B cell (primary cell): Measurements from ENCODE around the gene TOM1L2. TPM values are rescaled to one million over a fixed set of nuclear protein-coding genes. Genes with fewer than 3 reads are reported as not detected.

Experiments
- ATAC-seq: fragments of 200-7000 bp; cut with Tn5 transposase; one replicate; pipeline ENCODE4 v1.10.0; 2021; ENCODE audit warnings: low read depth, mild to moderate bottlenecking, moderate number of reproducible peaks, moderate library complexity
- CTCF ChIA-PET: fragments of 350-600 bp; sonication (Branson Sonifier 250); formaldehyde crosslinking; loops from one replicate; lab custom pipeline; 2021; ENCODE audit warnings: antibody characterized with exemption, inconsistent platforms; lab: Charles Lee
- POLR2A ChIA-PET: fragments of 350-600 bp; sonication (Branson Sonifier 250); formaldehyde crosslinking; loops from one replicate; lab custom pipeline; 2021; ENCODE audit warnings: antibody characterized with exemption; lab: Charles Lee
- DNase-seq: peaks from one replicate; pipeline ENCODE4 v3.0.0; 2013
- H2AFZ ChIP-seq: 2 replicates; pipeline ENCODE4 v1.6.1; 2012; ENCODE audit warnings: mild to moderate bottlenecking, low read depth, low read length; ENCODE audit not compliant: insufficient read depth, poor library complexity, severe bottlenecking
- H3K27ac ChIP-seq, 2 donors: 1 replicate in 1 of 2; 2 replicates in 1 of 2; pipeline ENCODE4 v1.5.1; 2012 to 2013; ENCODE audit warnings: low read length in 2 of 2, mild to moderate bottlenecking in 2 of 2, moderate library complexity in 1 of 2
- H3K27me3 ChIP-seq, 4 experiments: fragments of 200-600 bp in 1 of 4; sonication (generic) in 1 of 4; replicated peaks in 1 of 4; 1 replicate in 2 of 4; 2 replicates in 2 of 4; pipeline versions ENCODE4 v1.6.1 to v1.7.0; 2013 to 2016; ENCODE audit warnings: low read length in 3 of 4, mild to moderate bottlenecking in 2 of 4, mixed read lengths in 1 of 4, moderate library complexity in 1 of 4; ENCODE audit not compliant: insufficient read depth in 4 of 4, control insufficient read depth in 3 of 4; ENCODE audit errors: control extremely low read depth in 1 of 4
- H3K36me3 ChIP-seq, 2 experiments: replicated peaks in 1 of 2; 1 replicate in 1 of 2; 2 replicates in 1 of 2; pipeline versions ENCODE4 v1.6.1 to v1.7.1; 2013; ENCODE audit warnings: low read length in 1 of 2; ENCODE audit not compliant: insufficient read depth in 2 of 2, control insufficient read depth in 1 of 2; ENCODE audit errors: control extremely low read depth in 1 of 2, extremely low read depth in 1 of 2
- H3K4me1 ChIP-seq, 2 donors: fragments of 200-600 bp in 1 of 2; sonication (generic) in 1 of 2; 1 replicate in 1 of 2; 2 replicates in 1 of 2; pipeline versions ENCODE4 v1.5.1 to v1.6.1; 2013 to 2017; ENCODE audit warnings: low read length in 2 of 2; ENCODE audit not compliant: control insufficient read depth in 2 of 2, insufficient read depth in 2 of 2
- H3K4me2 ChIP-seq: replicated peaks from 2 replicates; pipeline ENCODE3; 2012; ENCODE audit warnings: mild to moderate bottlenecking, low read depth, low read length; ENCODE audit not compliant: poor library complexity, severe bottlenecking
- H3K4me3 ChIP-seq, 5 experiments: fragments of 200-600 bp in 1 of 5; sonication (generic) in 1 of 5; 1 replicate in 3 of 5; 2 replicates in 2 of 5; pipeline versions ENCODE4 v1.5.1 to v1.7.0; 2011 to 2016; ENCODE audit warnings: low read length in 4 of 5, mild to moderate bottlenecking in 4 of 5, low read depth in 2 of 5, control low read depth in 1 of 5, moderate library complexity in 1 of 5; ENCODE audit not compliant: insufficient read depth in 1 of 5; ENCODE audit errors: control extremely low read depth in 1 of 5, extremely low read depth in 1 of 5
- H3K79me2 ChIP-seq: fragments of 200-600 bp; sonication (generic); one replicate; pipeline ENCODE4 v1.6.0; 2016; ENCODE audit warnings: low read length; ENCODE audit not compliant: control insufficient read depth, insufficient read depth
- H3K9ac ChIP-seq: fragments of 200-600 bp; sonication (generic); 2 replicates; pipeline ENCODE4 v1.6.1; 2017; ENCODE audit warnings: mild to moderate bottlenecking, low read length, moderate library complexity
- H3K9me3 ChIP-seq, 3 donors: one replicate each; pipeline versions ENCODE4 v1.6.1 to v1.7.1; 2013; ENCODE audit warnings: low read length in 2 of 3; ENCODE audit not compliant: control insufficient read depth in 2 of 3, insufficient read depth in 1 of 3; ENCODE audit errors: control extremely low read depth in 1 of 3
- H4K20me1 ChIP-seq: 2 replicates; pipeline ENCODE4 v1.6.0; 2012; ENCODE audit warnings: mild to moderate bottlenecking, low read length; ENCODE audit not compliant: insufficient read depth, control insufficient read depth, poor library complexity, severe bottlenecking
- H3K27ac Mint-ChIP-seq: one replicate; pipeline ENCODE4 v1.8.0; 2021; ENCODE audit warnings: mixed read lengths
- H3K27me3 Mint-ChIP-seq: one replicate; pipeline ENCODE4 v1.8.0; 2021; ENCODE audit warnings: mixed read lengths
- H3K4me1 Mint-ChIP-seq: one replicate; pipeline ENCODE4 v1.8.0; 2021; ENCODE audit warnings: mixed read lengths
- H3K4me3 Mint-ChIP-seq: one replicate; pipeline ENCODE4 v1.8.0; 2021; ENCODE audit warnings: mixed read lengths
- H3K9me3 Mint-ChIP-seq: one replicate; pipeline ENCODE4 v1.8.0; 2022; ENCODE audit warnings: mixed read lengths; ENCODE audit not compliant: insufficient read depth
- EZH2 ChIP-seq: IDR thresholded peaks from 2 replicates; pipeline ENCODE4 v1.6.1; 2012; ENCODE audit warnings: borderline replicate concordance, low read depth, mild to moderate bottlenecking, moderate library complexity, low read length; ENCODE audit not compliant: insufficient read depth, poor library complexity, severe bottlenecking
- WGBS: methylation state at CpG from one replicate; pipeline ENCODE4 v1.1.5; 2013; ENCODE audit warnings: missing lambda C conversion rate; ENCODE audit not compliant: insufficient coverage; 5-methylcytosine and 5-hydroxymethylcytosine counted together
- intact Hi-C: fragments of 100-400 bp; cut with micrococcal nuclease; formaldehyde crosslinking; loops from one replicate; pipeline ENCODE4 v1.10.0; 2022
- polyA plus RNA-seq: library from polyadenylated mRNA; depleted of rRNA; stranded (reverse); fragments of >200 nt; gene quantifications from 2 replicates; pipeline ENCODE4 v1.2.3, GENCODE V29; 2012
- total RNA-seq, 2 donors: library from RNA; stranded (reverse); fragments of 120-200 nt in 1 of 2; gene quantifications; 1 replicate in 1 of 2; 2 replicates in 1 of 2; pipeline versions ENCODE4 v1.2.3 to v1.2.4, GENCODE V29; 2013 to 2022
- TF ChIP-seq, protein P1 (sequence below): fragments of 200-600 bp; IDR thresholded peaks from one replicate; pipeline ENCODE4 v1.8.0; 2022; ENCODE audit warnings: antibody characterized with exemption, mild to moderate bottlenecking

TOM1L2 gene
- total and polyA plus RNA-seq, 2 donors (not counting 1 experiment from before 2014, with no cell fraction given) = 25.1 to 29.7 TPM

DNA sequence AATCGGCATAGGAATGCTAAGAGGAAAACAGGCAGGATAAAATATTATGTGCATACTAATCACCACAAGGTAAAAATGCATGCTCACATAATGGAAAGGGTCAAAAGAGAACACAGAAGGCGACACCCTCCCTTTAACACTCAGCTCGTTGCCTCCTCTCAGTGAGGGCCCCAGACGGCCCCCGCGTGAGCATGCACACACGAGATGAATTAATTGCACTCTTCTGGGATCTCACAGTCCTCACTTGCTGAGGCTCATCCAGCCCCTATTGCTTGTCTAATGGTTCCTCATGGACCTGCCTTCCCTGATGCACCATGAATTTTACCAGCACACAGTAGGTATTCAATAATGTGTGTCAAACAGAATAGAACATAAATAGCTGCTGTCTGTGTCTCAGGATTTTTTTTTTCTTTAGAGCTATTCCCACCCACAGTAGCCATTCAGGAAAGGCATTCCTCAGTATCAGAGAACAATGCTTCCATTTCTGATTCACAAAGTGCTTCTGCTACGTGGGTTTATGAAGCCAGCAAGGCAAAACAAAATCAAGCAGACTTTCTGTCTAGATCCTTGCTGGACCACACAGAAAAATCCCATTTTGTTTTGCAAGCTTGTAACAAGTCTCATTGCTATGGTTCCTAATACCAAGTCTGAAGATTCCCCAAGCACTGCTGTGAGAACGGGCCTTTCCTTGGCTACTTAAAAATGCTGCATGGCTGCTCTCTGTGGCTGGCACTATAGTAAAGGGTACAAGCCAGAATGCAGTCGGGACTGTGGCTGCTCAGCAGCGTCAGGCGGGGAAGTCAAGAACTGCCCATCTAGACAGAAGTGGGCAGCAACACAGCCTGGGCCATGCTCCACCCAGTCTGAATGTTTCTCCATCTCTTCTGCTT is 43.6 kb downstream of the TOM1L2 start:
- H3K9me3 Mint-ChIP-seq = no peaks in the 10 kb centered on the region
- H2AFZ ChIP-seq = no peak overlapping the region
- no peaks in the 10 kb centered on the region for H3K4me1 ChIP-seq
- whole genome bisulfite sequencing = 95% methylated on average over 11 of the region's 12 CpGs
- H3K4me3 ChIP-seq = no peak overlapping the region
- H3K9ac ChIP-seq = no peak overlapping the region
- ATAC-seq (no peak), DNase-seq (no peak)
- H3K27ac Mint-ChIP-seq = no peak overlapping the region
- no peaks in the 10 kb centered on the region for H3K27me3 ChIP-seq
- intact Hi-C loops = no loop called here
- H3K9me3 ChIP-seq = no peaks in the 10 kb centered on the region
- peaks cover 3% of the 10 kb centered on the region for H3K4me1 Mint-ChIP-seq
- no peak overlapping the region for H3K4me2 ChIP-seq
- POLR2A ChIA-PET = no interaction called here
- H3K79me2 ChIP-seq = peaks cover 8% of the 10 kb centered on the region
- H4K20me1 ChIP-seq = peaks cover 16% of the 10 kb centered on the region
- TF ChIP-seq, protein P1, sequence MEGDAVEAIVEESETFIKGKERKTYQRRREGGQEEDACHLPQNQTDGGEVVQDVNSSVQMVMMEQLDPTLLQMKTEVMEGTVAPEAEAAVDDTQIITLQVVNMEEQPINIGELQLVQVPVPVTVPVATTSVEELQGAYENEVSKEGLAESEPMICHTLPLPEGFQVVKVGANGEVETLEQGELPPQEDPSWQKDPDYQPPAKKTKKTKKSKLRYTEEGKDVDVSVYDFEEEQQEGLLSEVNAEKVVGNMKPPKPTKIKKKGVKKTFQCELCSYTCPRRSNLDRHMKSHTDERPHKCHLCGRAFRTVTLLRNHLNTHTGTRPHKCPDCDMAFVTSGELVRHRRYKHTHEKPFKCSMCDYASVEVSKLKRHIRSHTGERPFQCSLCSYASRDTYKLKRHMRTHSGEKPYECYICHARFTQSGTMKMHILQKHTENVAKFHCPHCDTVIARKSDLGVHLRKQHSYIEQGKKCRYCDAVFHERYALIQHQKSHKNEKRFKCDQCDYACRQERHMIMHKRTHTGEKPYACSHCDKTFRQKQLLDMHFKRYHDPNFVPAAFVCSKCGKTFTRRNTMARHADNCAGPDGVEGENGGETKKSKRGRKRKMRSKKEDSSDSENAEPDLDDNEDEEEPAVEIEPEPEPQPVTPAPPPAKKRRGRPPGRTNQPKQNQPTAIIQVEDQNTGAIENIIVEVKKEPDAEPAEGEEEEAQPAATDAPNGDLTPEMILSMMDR = no peak
- TF ChIP-seq EZH2 = no peak
- H3K27me3 Mint-ChIP-seq = no peaks in the 10 kb centered on the region
- CTCF ChIA-PET = no interaction called here
- no peak overlapping the region for H3K4me3 Mint-ChIP-seq
- H3K27ac ChIP-seq = no peak overlapping the region
- H3K36me3 ChIP-seq = no peaks in the 10 kb centered on the region

DNA sequence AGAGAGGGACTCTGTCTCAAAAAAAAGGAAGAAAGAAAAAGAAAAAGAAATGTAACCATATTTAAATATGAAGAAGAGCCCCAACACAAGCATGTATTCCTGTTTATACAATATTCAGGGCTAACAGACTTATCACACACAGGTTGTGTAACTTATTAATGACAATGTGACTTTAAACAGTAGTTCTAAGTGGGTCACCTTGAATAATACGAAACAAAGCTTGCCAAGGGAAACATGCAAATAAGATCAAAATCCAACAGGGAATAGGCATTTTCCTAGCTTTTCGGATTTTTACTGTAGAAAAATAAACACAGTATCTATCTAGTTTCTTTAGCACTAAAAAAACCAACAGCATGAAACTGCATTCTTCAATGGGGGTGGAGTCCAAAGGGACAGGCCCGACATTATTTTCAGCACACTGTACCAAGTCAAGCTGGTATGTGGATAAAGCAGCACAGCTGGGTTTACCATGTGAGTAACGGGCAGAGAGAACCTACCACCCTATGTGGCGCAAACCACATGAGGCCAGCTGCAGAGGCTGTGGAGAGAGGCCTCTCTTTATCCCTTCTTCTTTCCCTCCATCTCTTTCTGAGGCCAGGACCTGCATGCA is 45.3 kb downstream of the TOM1L2 start:
- Histone ChIP-seq H3K36me3 (no peaks in the 10 kb centered on the region), H3K79me2 (peaks cover 8% of the 10 kb centered on the region), H3K9ac (no peak overlapping the region), H4K20me1 (peaks cover 7% of the 10 kb centered on the region), H3K27me3 (no peaks in the 10 kb centered on the region), H3K9me3 (peaks cover 0 to 3% (median 0%) of the 10 kb centered on the region in 3 donors), H3K27ac (no peak overlapping the region), H2AFZ (no peak overlapping the region), H3K4me1 (no peaks in the 10 kb centered on the region), H3K4me2 (no peak overlapping the region), H3K4me3 (no peak overlapping the region)
- ATAC-seq (no peak), DNase-seq (no peak)
- intact Hi-C loops = no loop called here
- Mint-ChIP-seq H3K27ac (no peak overlapping the region), H3K9me3 (no peaks in the 10 kb centered on the region), H3K4me3 (no peak overlapping the region), H3K27me3 (no peaks in the 10 kb centered on the region), H3K4me1 (peaks cover 3% of the 10 kb centered on the region)
- no peak for TF ChIP-seq EZH2
- TF ChIP-seq, protein P1 = no peak
- ChIA-PET POLR2A (no interaction called here), CTCF (interaction anchor here (0.6 to 1.0 kb wide), 2 partner anchors 30 to 532 kb away, joined by 3 read pairs; no protein-coding TSS in a partner anchor)
- 47% methylated on average over 3 of the region's 5 CpGs for WGBS
